ENCODE measurements around the gene TROAP.

Gene TROAP

GRCh38 chr12:49367381-49368239 is 44.6 kb downstream of the TROAP start, which contains the start of gene SPATS2 (continued):
- TF ChIP-seq ZSCAN16 (tag by site-specific recombination; IDR thresholded peaks at IDR 0.05), result no peak
- no peak for TF ChIP-seq KLF7 (tag by site-specific recombination; IDR thresholded peaks at IDR 0.05; ENCODE audit: borderline replicate concordance)
- TF ChIP-seq ZNF423 (tag by site-specific recombination; IDR thresholded peaks at IDR 0.05), result no peak
- peak; percentile 83 for TF ChIP-seq ZNF600 (tag by site-specific recombination; IDR thresholded peaks at IDR 0.05)
- TF ChIP-seq PBX3 (CRISPR knock-in tag; IDR thresholded peaks at IDR 0.05), result no peak; the same call in 1 of the 2 replicates
- peak; percentile 14; the same call in 1 of the 2 replicates for TF ChIP-seq ZBTB17 (tag by site-specific recombination; IDR thresholded peaks at IDR 0.05)
- TF ChIP-seq ZNF24 (tag by site-specific recombination; IDR thresholded peaks at IDR 0.05), result 0 out of 2 replicates have a peak, but pooled peaks have one; percentile 10

GRCh38 chr12:49368240-49368600 is 45.2 kb downstream of the TROAP start:
- H3K27ac ChIP-seq (ENCODE audit: extremely low read depth, low read depth, low read length), result no peak overlapping the region; the same call in 1 of the 2 replicates
- peaks cover 0 to 4% of the 10 kb centered on the region in 2 experiments; a peak in 1 of 3 replicates for H3K36me3 ChIP-seq (ENCODE audit: control insufficient read depth in 2 of 2, insufficient read depth in 1 of 2, low read length in 2 of 2)
- no peaks in the 10 kb centered on the region for H3K9me3 ChIP-seq (ENCODE audit: control insufficient read depth, insufficient read depth, low read depth, low read length)
- peaks cover 9% of the 10 kb centered on the region for H3K4me1 ChIP-seq (ENCODE audit: control insufficient read depth, insufficient read depth, low read length)
- H3K4me3 ChIP-seq (ENCODE audit: low read depth, low read length), result peak overlapping the region; percentile 97
- 0 out of 2 replicates have a peak, but pooled peaks have one; percentile 13 for TF ChIP-seq ZNF449 (tag by site-specific recombination; IDR thresholded peaks at IDR 0.05)
- 0 out of 2 replicates have a peak, but pooled peaks have one; percentile 0 for TF ChIP-seq ZNF600 (tag by site-specific recombination; IDR thresholded peaks at IDR 0.05)
- no peak for TF ChIP-seq ZNF335 (tag by site-specific recombination; conservative IDR thresholded peaks at IDR 0.05)
- ChIA-PET CTCF (interaction anchor here (0.7 to 6.0 kb wide), 8 partner anchors 10 to 209 kb away, joined by 3 to 41 read pairs (median 4); no protein-coding TSS in a partner anchor), POLR2A (interaction anchor here (0.5 to 2.3 kb wide), 3 partner anchors 8 to 142 kb away, joined by 4 to 18 read pairs (median 14); no protein-coding TSS in a partner anchor)

GRCh38 chr12:49369411-49370145 is 46.5 kb downstream of the TROAP start:
- Histone ChIP-seq H3K27ac (ENCODE audit: extremely low read depth, low read depth, low read length) (no peak overlapping the region; the same call in 1 of the 2 replicates), H3K9me3 (ENCODE audit: control insufficient read depth, insufficient read depth, low read depth, low read length) (no peaks in the 10 kb centered on the region), H3K4me3 (ENCODE audit: low read depth, low read length) (no peak overlapping the region), H3K4me1 (ENCODE audit: control insufficient read depth, insufficient read depth, low read length) (peaks cover 9% of the 10 kb centered on the region), H3K36me3 (ENCODE audit: control insufficient read depth in 2 of 2, insufficient read depth in 1 of 2, low read length in 2 of 2) (peaks cover 0 to 4% of the 10 kb centered on the region in 2 experiments; a peak in 1 of 3 replicates)
- ChIA-PET CTCF (interaction anchor here (0.5 to 6.0 kb wide), 10 partner anchors 8 to 145 kb away, joined by 3 to 41 read pairs (median 3); no protein-coding TSS in a partner anchor), POLR2A (interaction anchor here (1.0 to 1.7 kb wide), 3 partner anchors 11 to 52 kb away, joined by 3 to 8 read pairs (median 4); no protein-coding TSS in a partner anchor)
- TF ChIP-seq SCRT2 (tag by site-specific recombination; IDR thresholded peaks at IDR 0.05) (peak; percentile 92), ZNF26 (tag by site-specific recombination; IDR thresholded peaks at IDR 0.05) (no peak), ZNF266 (tag by site-specific recombination; IDR thresholded peaks at IDR 0.05; ENCODE audit: low read depth) (no peak), PRDM10 (tag by site-specific recombination; IDR thresholded peaks at IDR 0.05) (0 out of 2 replicates have a peak, but pooled peaks have one; percentile 15), ZNF600 (tag by site-specific recombination; IDR thresholded peaks at IDR 0.05) (peak; percentile 85), ZBTB8A (tag by site-specific recombination; IDR thresholded peaks at IDR 0.05) (0 out of 2 replicates have a peak, but pooled peaks have one; percentile 11), ZBTB6 (tag by site-specific recombination; IDR thresholded peaks at IDR 0.05) (peak; percentile 72), CTCF (tag by site-specific recombination; IDR thresholded peaks at IDR 0.05) (peak; percentile 18; the same call in 1 of the 2 replicates), ZNF37A (tag by site-specific recombination; IDR thresholded peaks at IDR 0.05) (no peak)

Data from HEK293 (cell line).